IPS-18a (cell line): ENCODE data around the gene MRTFB.

Experiments used
- H3K27ac ChIP-seq: one replicate; pipeline ENCODE4 v1.5.1; 2013; ENCODE audit warnings: low read length
- H3K27me3 ChIP-seq: one replicate; pipeline ENCODE4 v1.6.1; 2013; ENCODE audit warnings: mild to moderate bottlenecking, low read length; ENCODE audit not compliant: control insufficient read depth, insufficient read depth
- H3K36me3 ChIP-seq: one replicate; pipeline ENCODE4 v1.6.1; 2013; ENCODE audit warnings: low read depth, low read length; ENCODE audit not compliant: control insufficient read depth
- H3K4me1 ChIP-seq: one replicate; pipeline ENCODE4 v1.6.1; 2013; ENCODE audit warnings: low read depth, low read length; ENCODE audit not compliant: control insufficient read depth
- H3K4me3 ChIP-seq: one replicate; pipeline ENCODE4 v1.5.1; 2013; ENCODE audit warnings: low read length
- H3K9ac ChIP-seq: one replicate; pipeline ENCODE4 v1.6.1; 2013; ENCODE audit warnings: mild to moderate bottlenecking, low read length, moderate library complexity
- H3K9me3 ChIP-seq: one replicate; pipeline ENCODE4 v1.6.1; 2013; ENCODE audit warnings: low read depth, low read length; ENCODE audit not compliant: control insufficient read depth

The MRTFB gene

GRCh38 chr16:14106961-14107360 is 35.8 kb downstream of the MRTFB start:
- H3K4me3 ChIP-seq, result no peak overlapping the region
- H3K9ac ChIP-seq, result no peak overlapping the region
- H3K27ac ChIP-seq, result no peak overlapping the region
- H3K27me3 ChIP-seq, result no peaks in the 10 kb centered on the region
- no peaks in the 10 kb centered on the region for H3K4me1 ChIP-seq
- no peaks in the 10 kb centered on the region for H3K36me3 ChIP-seq
- H3K9me3 ChIP-seq, result no peaks in the 10 kb centered on the region

GRCh38 chr16:14109077-14109775 is 38.1 kb downstream of the MRTFB start:
- Histone ChIP-seq H3K9ac (no peak overlapping the region), H3K27ac (no peak overlapping the region), H3K36me3 (no peaks in the 10 kb centered on the region), H3K27me3 (no peaks in the 10 kb centered on the region), H3K4me1 (no peaks in the 10 kb centered on the region), H3K9me3 (no peaks in the 10 kb centered on the region), H3K4me3 (no peak overlapping the region)

- Histone ChIP-seq H3K4me3 (no peak overlapping the region), H3K9me3 (no peaks in the 10 kb centered on the region), H3K36me3 (no peaks in the 10 kb centered on the region), H3K27me3 (no peaks in the 10 kb centered on the region), H3K4me1 (no peaks in the 10 kb centered on the region), H3K9ac (no peak overlapping the region), H3K27ac (no peak overlapping the region)
Measured at GRCh38 chr16:14109782-14110727, 38.9 kb downstream of the MRTFB start.

GRCh38 chr16:14110728-14111251 is 39.7 kb downstream of the MRTFB start:
- no peaks in the 10 kb centered on the region for H3K27me3 ChIP-seq
- no peak overlapping the region for H3K4me3 ChIP-seq
- H3K36me3 ChIP-seq, result no peaks in the 10 kb centered on the region
- no peak overlapping the region for H3K27ac ChIP-seq
- H3K9ac ChIP-seq, result no peak overlapping the region
- no peaks in the 10 kb centered on the region for H3K9me3 ChIP-seq
- H3K4me1 ChIP-seq, result no peaks in the 10 kb centered on the region

- H3K4me3 ChIP-seq, result no peak overlapping the region
- no peak overlapping the region for H3K9ac ChIP-seq
- no peaks in the 10 kb centered on the region for H3K9me3 ChIP-seq
- no peaks in the 10 kb centered on the region for H3K36me3 ChIP-seq
- H3K4me1 ChIP-seq, result no peaks in the 10 kb centered on the region
- H3K27me3 ChIP-seq, result no peaks in the 10 kb centered on the region
- no peak overlapping the region for H3K27ac ChIP-seq
Measured at GRCh38 chr16:14111713-14112538, 40.8 kb downstream of the MRTFB start.

GRCh38 chr16:14112539-14112856 is 41.4 kb downstream of the MRTFB start:
- Histone ChIP-seq H3K4me3 (no peak overlapping the region), H3K4me1 (no peaks in the 10 kb centered on the region), H3K27me3 (no peaks in the 10 kb centered on the region), H3K9me3 (no peaks in the 10 kb centered on the region), H3K9ac (no peak overlapping the region), H3K36me3 (no peaks in the 10 kb centered on the region), H3K27ac (no peak overlapping the region)

GRCh38 chr16:14113344-14113743 is 42.2 kb downstream of the MRTFB start:
- H3K27ac ChIP-seq, result no peak overlapping the region
- no peak overlapping the region for H3K4me3 ChIP-seq
- no peaks in the 10 kb centered on the region for H3K4me1 ChIP-seq
- no peaks in the 10 kb centered on the region for H3K9me3 ChIP-seq
- H3K9ac ChIP-seq, result no peak overlapping the region
- H3K27me3 ChIP-seq, result no peaks in the 10 kb centered on the region
- H3K36me3 ChIP-seq, result no peaks in the 10 kb centered on the region

- Histone ChIP-seq H3K4me3 (no peak overlapping the region), H3K27ac (no peak overlapping the region), H3K36me3 (no peaks in the 10 kb centered on the region), H3K27me3 (no peaks in the 10 kb centered on the region), H3K9me3 (no peaks in the 10 kb centered on the region), H3K9ac (no peak overlapping the region), H3K4me1 (no peaks in the 10 kb centered on the region)
Measured at GRCh38 chr16:14117051-14117450, 45.9 kb downstream of the MRTFB start.

GRCh38 chr16:14119799-14120198 is 48.7 kb downstream of the MRTFB start:
- Histone ChIP-seq H3K9me3 (no peaks in the 10 kb centered on the region), H3K27me3 (no peaks in the 10 kb centered on the region), H3K4me3 (no peak overlapping the region), H3K9ac (no peak overlapping the region), H3K36me3 (no peaks in the 10 kb centered on the region), H3K27ac (no peak overlapping the region), H3K4me1 (peaks cover 4% of the 10 kb centered on the region)

- no peak overlapping the region for H3K9ac ChIP-seq
- peaks cover 9% of the 10 kb centered on the region for H3K4me1 ChIP-seq
- H3K36me3 ChIP-seq, result no peaks in the 10 kb centered on the region
- H3K27me3 ChIP-seq, result no peaks in the 10 kb centered on the region
- no peak overlapping the region for H3K4me3 ChIP-seq
- H3K27ac ChIP-seq, result no peak overlapping the region
- no peaks in the 10 kb centered on the region for H3K9me3 ChIP-seq
Measured at GRCh38 chr16:14120335-14120734, 49.2 kb downstream of the MRTFB start.

- Histone ChIP-seq H3K27ac (no peak overlapping the region), H3K36me3 (no peaks in the 10 kb centered on the region), H3K9me3 (no peaks in the 10 kb centered on the region), H3K4me1 (peaks cover 16% of the 10 kb centered on the region), H3K27me3 (no peaks in the 10 kb centered on the region), H3K9ac (no peak overlapping the region), H3K4me3 (no peak overlapping the region)
Measured at GRCh38 chr16:14121142-14121541, 50.0 kb downstream of the MRTFB start.
